Transverse colon (tissue), 4 donors: ENCODE data around the gene HPX.

Experiments
- EP300 ChIP-seq: sonication (generic); formaldehyde crosslinking; IDR thresholded peaks from one replicate; pipeline ENCODE4 v1.6.1; 2017; ENCODE audit warnings: antibody characterized with exemption, low read depth
- POLR2A ChIP-seq: fragments of 450-650 bp; IDR thresholded peaks from one replicate; pipeline ENCODE4 v1.6.1; 2016; ENCODE audit warnings: antibody characterized with exemption, mild to moderate bottlenecking, moderate library complexity
- POLR2AphosphoS5 ChIP-seq, 3 donors: sonication (generic); formaldehyde crosslinking; IDR thresholded peaks; one replicate each; pipeline ENCODE4 v1.6.1; 2016; ENCODE audit warnings: antibody characterized with exemption in 3 of 3
- TF ChIP-seq, protein P1 (sequence below), 5 experiments: fragments of 200-600 bp in 3 of 5; fragments of 450-650 bp in 2 of 5; sonication (generic) in 3 of 5; IDR thresholded peaks; 1 replicate in 2 of 5; 2 replicates in 3 of 5; pipeline ENCODE4 v1.5.1; 2016 to 2017; ENCODE audit warnings: antibody characterized with exemption in 5 of 5, inconsistent platforms in 3 of 5, mild to moderate bottlenecking in 2 of 5, moderate library complexity in 1 of 5

DNA sequence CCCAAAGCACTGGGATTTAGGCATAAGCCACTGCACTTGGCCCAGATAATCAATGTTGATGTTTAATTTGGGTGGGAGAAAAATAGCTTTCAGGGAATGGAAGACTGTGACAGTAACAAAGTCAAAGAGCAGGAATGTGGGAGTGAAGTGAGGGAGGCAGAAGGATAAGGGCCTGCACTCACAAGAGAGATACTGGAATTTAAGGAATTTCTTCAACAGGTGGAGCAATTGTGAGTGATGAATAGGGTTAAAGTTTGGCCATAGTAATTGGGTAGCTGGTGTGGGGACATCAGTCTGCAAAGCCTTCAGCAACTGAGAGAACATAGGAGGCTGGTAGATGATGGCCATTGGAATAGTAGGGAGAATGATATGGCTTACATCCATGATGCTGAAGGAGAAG, 13.3 kb downstream of the HPX start:
- TF ChIP-seq, protein P1, sequence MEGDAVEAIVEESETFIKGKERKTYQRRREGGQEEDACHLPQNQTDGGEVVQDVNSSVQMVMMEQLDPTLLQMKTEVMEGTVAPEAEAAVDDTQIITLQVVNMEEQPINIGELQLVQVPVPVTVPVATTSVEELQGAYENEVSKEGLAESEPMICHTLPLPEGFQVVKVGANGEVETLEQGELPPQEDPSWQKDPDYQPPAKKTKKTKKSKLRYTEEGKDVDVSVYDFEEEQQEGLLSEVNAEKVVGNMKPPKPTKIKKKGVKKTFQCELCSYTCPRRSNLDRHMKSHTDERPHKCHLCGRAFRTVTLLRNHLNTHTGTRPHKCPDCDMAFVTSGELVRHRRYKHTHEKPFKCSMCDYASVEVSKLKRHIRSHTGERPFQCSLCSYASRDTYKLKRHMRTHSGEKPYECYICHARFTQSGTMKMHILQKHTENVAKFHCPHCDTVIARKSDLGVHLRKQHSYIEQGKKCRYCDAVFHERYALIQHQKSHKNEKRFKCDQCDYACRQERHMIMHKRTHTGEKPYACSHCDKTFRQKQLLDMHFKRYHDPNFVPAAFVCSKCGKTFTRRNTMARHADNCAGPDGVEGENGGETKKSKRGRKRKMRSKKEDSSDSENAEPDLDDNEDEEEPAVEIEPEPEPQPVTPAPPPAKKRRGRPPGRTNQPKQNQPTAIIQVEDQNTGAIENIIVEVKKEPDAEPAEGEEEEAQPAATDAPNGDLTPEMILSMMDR (IDR thresholded peaks at IDR 0.05) = no peak
- TF ChIP-seq POLR2A (no peak), POLR2AphosphoS5 (IDR thresholded peaks at IDR 0.05) (no peak), EP300 (no peak)
